ENCODE results near the gene ORC3. TPM values are rescaled to one million over a fixed set of nuclear protein-coding genes. Genes with fewer than 3 reads are reported as not detected.

ORC3 gene
- total RNA-seq, 1 experiment from 2014 or later = 52.9 TPM

GRCh38 chr6:87606199-87606598 lies 16.3 kb downstream of the ORC3 start:
- Histone ChIP-seq H3K27me3 (ENCODE audit: insufficient read depth, low read length) (no peaks in the 10 kb centered on the region), H3T11ph (ENCODE audit: low read length) (no peak overlapping the region), H2AK5ac (ENCODE audit: insufficient read length, low read length) (no peak overlapping the region), H2BK120ac (ENCODE audit: low read depth, low read length, poor library complexity, severe bottlenecking) (no peak overlapping the region), H3K14ac (ENCODE audit: insufficient read depth, low read length) (no peak overlapping the region), H4K20me1 (ENCODE audit: control insufficient read depth, insufficient read depth, insufficient read length) (no peaks in the 10 kb centered on the region), H3K79me2 (ENCODE audit: insufficient read depth, low read length) (no peaks in the 10 kb centered on the region), H3K4me1 (ENCODE audit: insufficient read depth, low read length) (no peaks in the 10 kb centered on the region), H3K56ac (ENCODE audit: insufficient read length, low read depth, low read length) (no peak overlapping the region), H2AFZ (ENCODE audit: low read length) (no peak overlapping the region), H2BK12ac (ENCODE audit: insufficient read length, low read depth, low read length) (no peak overlapping the region), H3K23me2 (ENCODE audit: insufficient read length, low read depth, low read length, poor library complexity, severe bottlenecking) (no peaks in the 10 kb centered on the region), H2BK5ac (ENCODE audit: insufficient read length, low read length) (no peak overlapping the region), H2BK20ac (ENCODE audit: low read depth, low read length, poor library complexity, severe bottlenecking) (no peak overlapping the region), H4K5ac (ENCODE audit: insufficient read length, low read depth, low read length) (no peak overlapping the region), H3K27ac (ENCODE audit: insufficient read length, low read depth, low read length) (no peak overlapping the region), H3K9ac (ENCODE audit: extremely low read depth, insufficient read length, low read length) (no peak overlapping the region), H3K18ac (ENCODE audit: insufficient read length, low read depth, low read length) (no peak overlapping the region), H3K9me3 (ENCODE audit: control insufficient read depth, low read depth, low read length) (no peaks in the 10 kb centered on the region), H3K4me2 (ENCODE audit: insufficient read depth, insufficient read length, low read length) (no peak overlapping the region), H4K8ac (replicated peaks; ENCODE audit: insufficient read length, low read depth, low read length) (no peak overlapping the region), H3K4ac (ENCODE audit: low read depth, low read length) (no peak overlapping the region), H2BK15ac (ENCODE audit: low read depth, low read length) (no peak overlapping the region), H3K79me1 (ENCODE audit: insufficient read depth, low read depth, low read length, poor library complexity, severe bottlenecking) (no peaks in the 10 kb centered on the region), H3K23ac (ENCODE audit: insufficient read length, low read depth, low read length) (no peak overlapping the region), H4K91ac (ENCODE audit: insufficient read length, low read depth, low read length) (no peak overlapping the region)
- no peaks in the 10 kb centered on the region for H3K27me3 Mint-ChIP-seq (ENCODE audit: low read depth)
- no CpG with 5 or more reads among the region's 2 CpGs for WGBS (ENCODE audit: extremely low coverage, insufficient read length, low lambda C conversion rate)
- no peak for DNase-seq
- no peaks in the 10 kb centered on the region for H3K9me3 Mint-ChIP-seq
- H3K4me1 Mint-ChIP-seq = peaks cover 12 to 22% of the 10 kb centered on the region in 2 experiments
- H3K36me3 Mint-ChIP-seq (ENCODE audit: insufficient read depth in 1 of 3, low read depth in 3 of 3) = peaks cover 19 to 46% (median 35%) of the 10 kb centered on the region in 3 experiments; a peak in 6 of 7 replicates
- H3K4me3 Mint-ChIP-seq = no peak overlapping the region
- TF ChIP-seq CTCF (conservative IDR thresholded peaks at IDR 0.05) = no peak
- no peak overlapping the region for H3K27ac Mint-ChIP-seq
